ENCODE results near the gene DDC.

- TF ChIP-seq EZH2 (IDR thresholded peaks at IDR 0.05; ENCODE audit: low read depth): no peak
- no peak for TF ChIP-seq CTCF (conservative IDR thresholded peaks at IDR 0.05)
Measured at GRCh38 chr7:50477640-50478039, 87.6 kb downstream of the DDC start.

Measured in PC-9 (cell line).